ENCODE data around the gene RBM10. TPM values are rescaled to one million over a fixed set of nuclear protein-coding genes. Genes with fewer than 3 reads are reported as not detected.

The RBM10 gene
- total and polyA plus RNA-seq, 2 of the 13 experiments (the other 11 are each of a cell fraction or from before 2014, with no cell fraction given) = 15.9 to 43.1 TPM

DNA sequence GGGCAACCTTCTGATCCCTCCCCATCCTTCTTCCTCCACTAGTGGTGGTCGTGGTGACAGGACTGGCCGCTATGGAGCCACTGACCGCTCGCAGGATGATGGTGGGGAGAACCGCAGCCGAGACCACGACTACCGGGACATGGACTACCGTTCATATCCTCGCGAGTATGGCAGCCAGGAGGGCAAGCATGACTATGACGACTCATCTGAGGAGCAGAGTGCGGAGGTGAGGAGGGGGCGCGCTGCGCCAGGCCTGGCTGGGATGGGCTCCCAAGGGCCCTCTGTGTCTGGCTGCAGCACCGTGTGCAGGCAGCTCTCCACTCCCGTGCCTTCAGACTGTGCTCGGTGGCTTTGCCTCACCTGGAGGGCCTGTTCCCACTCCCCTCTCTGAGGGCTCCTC, 24.3 kb downstream of the RBM10 start (continued):
- TF ChIP-seq, protein P1, sequence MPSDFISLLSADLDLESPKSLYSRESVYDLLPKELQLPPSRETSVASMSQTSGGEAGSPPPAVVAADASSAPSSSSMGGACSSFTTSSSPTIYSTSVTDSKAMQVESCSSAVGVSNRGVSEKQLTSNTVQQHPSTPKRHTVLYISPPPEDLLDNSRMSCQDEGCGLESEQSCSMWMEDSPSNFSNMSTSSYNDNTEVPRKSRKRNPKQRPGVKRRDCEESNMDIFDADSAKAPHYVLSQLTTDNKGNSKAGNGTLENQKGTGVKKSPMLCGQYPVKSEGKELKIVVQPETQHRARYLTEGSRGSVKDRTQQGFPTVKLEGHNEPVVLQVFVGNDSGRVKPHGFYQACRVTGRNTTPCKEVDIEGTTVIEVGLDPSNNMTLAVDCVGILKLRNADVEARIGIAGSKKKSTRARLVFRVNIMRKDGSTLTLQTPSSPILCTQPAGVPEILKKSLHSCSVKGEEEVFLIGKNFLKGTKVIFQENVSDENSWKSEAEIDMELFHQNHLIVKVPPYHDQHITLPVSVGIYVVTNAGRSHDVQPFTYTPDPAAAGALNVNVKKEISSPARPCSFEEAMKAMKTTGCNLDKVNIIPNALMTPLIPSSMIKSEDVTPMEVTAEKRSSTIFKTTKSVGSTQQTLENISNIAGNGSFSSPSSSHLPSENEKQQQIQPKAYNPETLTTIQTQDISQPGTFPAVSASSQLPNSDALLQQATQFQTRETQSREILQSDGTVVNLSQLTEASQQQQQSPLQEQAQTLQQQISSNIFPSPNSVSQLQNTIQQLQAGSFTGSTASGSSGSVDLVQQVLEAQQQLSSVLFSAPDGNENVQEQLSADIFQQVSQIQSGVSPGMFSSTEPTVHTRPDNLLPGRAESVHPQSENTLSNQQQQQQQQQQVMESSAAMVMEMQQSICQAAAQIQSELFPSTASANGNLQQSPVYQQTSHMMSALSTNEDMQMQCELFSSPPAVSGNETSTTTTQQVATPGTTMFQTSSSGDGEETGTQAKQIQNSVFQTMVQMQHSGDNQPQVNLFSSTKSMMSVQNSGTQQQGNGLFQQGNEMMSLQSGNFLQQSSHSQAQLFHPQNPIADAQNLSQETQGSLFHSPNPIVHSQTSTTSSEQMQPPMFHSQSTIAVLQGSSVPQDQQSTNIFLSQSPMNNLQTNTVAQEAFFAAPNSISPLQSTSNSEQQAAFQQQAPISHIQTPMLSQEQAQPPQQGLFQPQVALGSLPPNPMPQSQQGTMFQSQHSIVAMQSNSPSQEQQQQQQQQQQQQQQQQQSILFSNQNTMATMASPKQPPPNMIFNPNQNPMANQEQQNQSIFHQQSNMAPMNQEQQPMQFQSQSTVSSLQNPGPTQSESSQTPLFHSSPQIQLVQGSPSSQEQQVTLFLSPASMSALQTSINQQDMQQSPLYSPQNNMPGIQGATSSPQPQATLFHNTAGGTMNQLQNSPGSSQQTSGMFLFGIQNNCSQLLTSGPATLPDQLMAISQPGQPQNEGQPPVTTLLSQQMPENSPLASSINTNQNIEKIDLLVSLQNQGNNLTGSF (CRISPR knock-in tag; IDR thresholded peaks at IDR 0.05) = no peak
- TF ChIP-seq HDAC1 (CRISPR knock-in tag; IDR thresholded peaks at IDR 0.05) (no peak), JUN (CRISPR knock-in tag; IDR thresholded peaks at IDR 0.05) (no peak), ZNF10 (CRISPR knock-in tag; IDR thresholded peaks at IDR 0.05; ENCODE audit: borderline replicate concordance, low read depth) (no peak), ZSCAN9 (CRISPR knock-in tag; IDR thresholded peaks at IDR 0.05; ENCODE audit: borderline replicate concordance) (no peak)
- TF ChIP-seq, protein P2, sequence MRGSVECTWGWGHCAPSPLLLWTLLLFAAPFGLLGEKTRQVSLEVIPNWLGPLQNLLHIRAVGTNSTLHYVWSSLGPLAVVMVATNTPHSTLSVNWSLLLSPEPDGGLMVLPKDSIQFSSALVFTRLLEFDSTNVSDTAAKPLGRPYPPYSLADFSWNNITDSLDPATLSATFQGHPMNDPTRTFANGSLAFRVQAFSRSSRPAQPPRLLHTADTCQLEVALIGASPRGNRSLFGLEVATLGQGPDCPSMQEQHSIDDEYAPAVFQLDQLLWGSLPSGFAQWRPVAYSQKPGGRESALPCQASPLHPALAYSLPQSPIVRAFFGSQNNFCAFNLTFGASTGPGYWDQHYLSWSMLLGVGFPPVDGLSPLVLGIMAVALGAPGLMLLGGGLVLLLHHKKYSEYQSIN (CRISPR knock-in tag; IDR thresholded peaks at IDR 0.05; ENCODE audit: borderline replicate concordance) = no peak

Data from HepG2 (cell line).